Neuron (in vitro differentiated cells): ENCODE measurements around the gene ZDHHC5.
"Not testable (repeated sequence)": the region's sequence is repeated elsewhere in the genome, so short reads cannot be mapped to it uniquely, and the experiment has no call there.

Source experiments
- H2AFZ ChIP-seq: one replicate; pipeline ENCODE4 v1.6.1; 2013; ENCODE audit warnings: low read depth, mild to moderate bottlenecking, inconsistent platforms, low read length, moderate library complexity
- H3K27me3 ChIP-seq: one replicate; pipeline ENCODE4 v1.6.1; 2013; ENCODE audit warnings: low read length; ENCODE audit not compliant: insufficient read depth
- H3K36me3 ChIP-seq: one replicate; pipeline ENCODE4 v1.6.1; 2013; ENCODE audit warnings: low read length; ENCODE audit not compliant: insufficient read depth
- H3K4me1 ChIP-seq: one replicate; pipeline ENCODE4 v1.6.1; 2013; ENCODE audit warnings: low read length; ENCODE audit not compliant: insufficient read depth
- H3K4me3 ChIP-seq: 2 replicates; pipeline ENCODE4 v1.5.1; 2013; ENCODE audit warnings: mild to moderate bottlenecking, low read length, moderate library complexity
- H3K9me3 ChIP-seq: one replicate; pipeline ENCODE4 v1.6.1; 2013; ENCODE audit warnings: low read length

The ZDHHC5 gene

DNA sequence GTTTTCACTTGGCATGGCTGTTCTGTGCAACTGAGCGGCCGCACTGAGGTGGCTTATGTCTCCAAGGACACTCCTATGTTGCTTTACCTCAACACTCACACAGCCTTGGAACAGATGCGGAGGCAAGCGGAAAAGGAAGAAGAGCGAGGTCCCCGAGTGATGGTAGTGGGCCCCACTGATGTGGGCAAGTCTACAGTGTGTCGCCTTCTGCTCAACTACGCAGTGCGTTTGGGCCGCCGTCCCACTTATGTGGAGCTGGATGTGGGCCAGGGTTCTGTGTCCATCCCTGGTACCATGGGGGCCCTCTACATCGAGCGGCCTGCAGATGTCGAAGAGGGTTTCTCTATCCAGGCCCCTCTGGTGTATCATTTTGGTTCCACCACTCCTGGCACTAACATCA, 8.2 kb upstream of the ZDHHC5 start:
- H3K4me3 ChIP-seq: no peak overlapping the region
- H3K36me3 ChIP-seq: peaks cover 29% of the 10 kb centered on the region
- H3K9me3 ChIP-seq: no peaks in the 10 kb centered on the region
- no peaks in the 10 kb centered on the region for H3K27me3 ChIP-seq
- no peak overlapping the region for H2AFZ ChIP-seq
- H3K4me1 ChIP-seq: peaks cover 8% of the 10 kb centered on the region

DNA sequence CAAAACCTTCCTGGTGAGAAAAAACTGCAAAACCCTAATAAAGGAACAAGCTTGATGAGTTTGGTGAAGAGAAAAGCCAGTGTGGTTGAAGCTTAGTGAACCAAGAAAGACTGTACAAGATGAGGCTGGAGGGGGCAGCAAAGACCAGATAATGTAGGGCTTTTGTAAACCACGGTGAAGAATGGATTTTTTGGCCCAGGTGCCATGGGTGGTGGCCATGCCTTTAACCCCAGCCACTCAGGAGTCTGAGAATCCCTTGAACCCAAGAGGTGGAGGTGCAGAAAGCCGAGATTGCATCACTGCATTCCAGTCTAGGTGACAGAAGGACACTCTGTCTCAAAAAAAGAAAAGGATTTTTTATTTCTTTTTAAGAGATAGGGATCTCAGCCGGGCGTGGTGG, 5.0 kb upstream of the ZDHHC5 start:
- peaks cover 11% of the 10 kb centered on the region for H3K4me1 ChIP-seq
- H3K27me3 ChIP-seq: no peaks in the 10 kb centered on the region
- no peak overlapping the region for H2AFZ ChIP-seq
- H3K36me3 ChIP-seq: peaks cover 29% of the 10 kb centered on the region
- no peaks in the 10 kb centered on the region for H3K9me3 ChIP-seq
- H3K4me3 ChIP-seq: no peak overlapping the region

- no peaks in the 10 kb centered on the region for H3K9me3 ChIP-seq
- no peak overlapping the region for H2AFZ ChIP-seq
- peaks cover 29% of the 10 kb centered on the region for H3K36me3 ChIP-seq
- no peaks in the 10 kb centered on the region for H3K27me3 ChIP-seq
- no peak overlapping the region for H3K4me3 ChIP-seq
- H3K4me1 ChIP-seq: peaks cover 12% of the 10 kb centered on the region
These were observed 3.9 kb upstream of the ZDHHC5 start for GRCh38 chr11:57663975-57664374.

DNA sequence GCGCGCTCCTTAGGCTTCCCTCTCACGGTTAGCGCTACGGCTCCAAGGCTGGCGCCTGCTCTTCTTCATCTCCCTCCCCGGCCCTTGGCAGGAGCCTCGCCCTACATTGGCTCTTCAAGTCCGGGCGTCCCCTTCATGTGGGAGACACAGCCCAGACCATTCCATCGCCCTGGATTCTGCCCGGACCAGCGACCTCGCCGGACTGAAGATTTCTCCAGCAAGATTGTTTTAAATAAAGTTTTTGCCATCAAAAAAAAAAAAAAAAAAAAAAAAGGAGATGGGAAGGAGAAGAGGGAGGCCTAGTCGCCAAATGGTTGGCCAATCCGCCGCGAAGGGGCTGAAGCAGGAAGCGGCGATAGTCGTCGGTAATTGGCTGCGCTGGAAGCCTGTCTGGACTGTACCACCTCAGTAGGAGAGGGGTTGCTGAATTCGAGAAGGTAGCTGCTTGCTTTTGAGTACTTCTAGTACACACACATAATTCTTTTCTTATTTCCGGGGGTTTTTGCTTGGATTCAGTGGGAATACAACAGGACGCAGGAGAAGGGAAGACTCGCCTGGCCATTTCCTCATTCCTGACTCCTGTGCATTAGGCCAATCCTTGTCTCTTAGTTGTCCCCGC, 688 bp upstream of the ZDHHC5 start:
- Histone ChIP-seq H3K4me3 (peak overlapping the region; percentile 66), H2AFZ (peak overlapping the region; percentile 85), H3K27me3 (no peaks in the 10 kb centered on the region), H3K9me3 (no peaks in the 10 kb centered on the region), H3K4me1 (peaks cover 19% of the 10 kb centered on the region), H3K36me3 (peaks cover 12% of the 10 kb centered on the region)

GRCh38 chr11:57668434-57668782, 494 bp downstream of the ZDHHC5 start:
- Histone ChIP-seq H3K4me1 (peaks cover 19% of the 10 kb centered on the region), H3K27me3 (no peaks in the 10 kb centered on the region), H3K36me3 (peaks cover 20% of the 10 kb centered on the region)

GRCh38 chr11:57674251-57674650, 6.3 kb downstream of the ZDHHC5 start:
- Histone ChIP-seq H3K36me3 (peaks cover 56% of the 10 kb centered on the region), H2AFZ (no peak overlapping the region), H3K27me3 (no peaks in the 10 kb centered on the region), H3K4me1 (peaks cover 4% of the 10 kb centered on the region), H3K4me3 (no peak overlapping the region), H3K9me3 (no peaks in the 10 kb centered on the region)

More at GRCh38 chr11:57668434-57668782, 494 bp downstream of the ZDHHC5 start:
- Histone ChIP-seq H3K4me3 (peak overlapping the region; percentile 66), H3K9me3 (no peaks in the 10 kb centered on the region), H2AFZ (peak overlapping the region; percentile 15)

DNA sequence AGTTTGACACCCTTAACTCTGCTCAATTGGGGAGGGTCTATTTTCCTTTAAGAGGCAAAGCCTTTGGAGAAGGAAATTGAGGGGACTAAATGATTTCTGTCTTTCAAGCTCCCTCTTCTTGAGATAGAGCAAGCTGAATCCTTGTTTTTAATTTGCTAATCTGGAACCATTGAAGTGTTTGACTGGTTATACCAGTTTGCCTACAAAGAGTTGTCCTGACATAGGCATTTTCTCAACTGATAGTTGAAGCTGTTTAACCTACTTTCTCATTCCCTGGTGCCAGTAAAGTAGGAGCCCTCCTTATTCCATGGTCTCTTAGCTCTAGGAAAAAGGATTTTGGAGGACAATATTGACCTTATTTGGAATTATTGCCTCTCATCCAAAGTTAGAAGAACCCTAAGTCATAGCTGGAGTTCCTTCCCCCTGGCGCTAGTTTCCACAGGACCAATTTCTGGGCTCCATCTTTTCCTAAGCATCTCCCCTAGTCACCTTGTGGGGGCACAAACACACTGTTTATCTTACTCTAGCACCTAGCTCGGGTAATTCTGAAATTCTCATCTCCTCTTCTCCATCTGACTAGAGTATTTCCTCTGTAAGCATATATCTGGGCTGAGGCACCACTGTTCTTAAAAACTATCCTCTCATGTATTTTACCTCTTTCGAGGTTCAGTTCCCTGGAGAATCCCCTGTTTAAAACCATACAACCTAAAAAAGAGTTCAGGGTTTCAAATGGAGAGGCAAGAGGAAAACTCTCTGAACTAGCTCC, 7.4 kb downstream of the ZDHHC5 start:
- Histone ChIP-seq H3K4me3 (no peak overlapping the region), H3K27me3 (no peaks in the 10 kb centered on the region), H3K4me1 (no peaks in the 10 kb centered on the region), H3K36me3 (peaks cover 64% of the 10 kb centered on the region), H2AFZ (no peak overlapping the region), H3K9me3 (no peaks in the 10 kb centered on the region)

- Histone ChIP-seq H3K36me3 (peaks cover 59% of the 10 kb centered on the region), H3K4me1 (no peaks in the 10 kb centered on the region), H3K27me3 (no peaks in the 10 kb centered on the region), H2AFZ (no peak overlapping the region), H3K4me3 (no peak overlapping the region), H3K9me3 (no peaks in the 10 kb centered on the region)
These were observed 11.5 kb downstream of the ZDHHC5 start for GRCh38 chr11:57679396-57679795.

DNA sequence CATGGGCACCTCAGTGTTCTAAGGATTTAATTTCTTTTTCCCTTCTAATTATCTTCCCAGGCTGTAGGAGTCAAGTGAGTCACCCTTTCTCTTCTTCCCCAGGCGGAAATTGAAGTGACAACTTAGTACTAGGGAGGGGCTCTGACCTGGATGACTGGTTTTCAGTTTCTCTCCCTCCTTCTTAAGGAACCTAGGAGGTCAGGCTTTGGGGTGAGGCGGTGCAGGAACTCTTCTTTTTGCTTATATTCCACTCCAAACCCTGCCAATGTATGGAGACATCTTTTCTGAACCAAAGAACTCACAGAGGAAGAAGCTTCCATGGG, 12.6 kb downstream of the ZDHHC5 start:
- H3K36me3 ChIP-seq: peaks cover 61% of the 10 kb centered on the region
- no peaks in the 10 kb centered on the region for H3K27me3 ChIP-seq
- H3K9me3 ChIP-seq: no peaks in the 10 kb centered on the region
- H3K4me3 ChIP-seq: no peak overlapping the region
- H2AFZ ChIP-seq: no peak overlapping the region
- no peaks in the 10 kb centered on the region for H3K4me1 ChIP-seq

GRCh38 chr11:57681168-57681567, 13.3 kb downstream of the ZDHHC5 start:
- H2AFZ ChIP-seq: no peak overlapping the region
- H3K9me3 ChIP-seq: no peaks in the 10 kb centered on the region
- peaks cover 60% of the 10 kb centered on the region for H3K36me3 ChIP-seq

DNA sequence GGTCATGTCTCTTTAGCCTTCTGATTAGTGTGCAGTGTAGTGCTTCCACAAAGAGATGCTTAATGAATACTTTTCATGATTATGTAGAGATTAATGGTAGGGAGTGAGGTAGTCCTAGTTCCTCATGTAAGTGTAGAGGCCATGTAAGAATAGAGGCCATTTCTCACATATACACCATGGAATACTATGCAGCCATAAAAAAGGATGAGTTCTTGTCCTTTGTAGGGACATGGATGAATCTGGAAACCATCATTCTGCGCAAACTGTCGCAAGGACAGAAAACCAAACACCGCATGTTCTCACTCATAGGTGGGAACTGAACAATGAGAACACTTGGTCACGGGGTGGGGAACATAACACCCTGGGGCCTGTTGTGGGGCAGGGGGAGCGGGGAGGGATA, 22.6 kb downstream of the ZDHHC5 start:
- not testable (repeated sequence) for H3K4me3 ChIP-seq, H3K9me3 ChIP-seq, H3K4me1 ChIP-seq, H3K27me3 ChIP-seq, H2AFZ ChIP-seq
- H3K36me3 ChIP-seq: peaks cover 75% of the 10 kb centered on the region

More at GRCh38 chr11:57681168-57681567, 13.3 kb downstream of the ZDHHC5 start:
- Histone ChIP-seq H3K4me3 (no peak overlapping the region), H3K27me3 (no peaks in the 10 kb centered on the region), H3K4me1 (no peaks in the 10 kb centered on the region)

GRCh38 chr11:57698843-57699365, 31.0 kb downstream of the ZDHHC5 start:
- H2AFZ ChIP-seq: no peak overlapping the region
- no peaks in the 10 kb centered on the region for H3K27me3 ChIP-seq
- H3K9me3 ChIP-seq: no peaks in the 10 kb centered on the region
- no peaks in the 10 kb centered on the region for H3K4me1 ChIP-seq
- H3K4me3 ChIP-seq: no peak overlapping the region
- peaks cover 83% of the 10 kb centered on the region for H3K36me3 ChIP-seq

GRCh38 chr11:57699813-57700212, 31.9 kb downstream of the ZDHHC5 start:
- Histone ChIP-seq H3K36me3 (peaks cover 84% of the 10 kb centered on the region), H3K4me1 (no peaks in the 10 kb centered on the region), H3K27me3 (no peaks in the 10 kb centered on the region), H2AFZ (no peak overlapping the region), H3K4me3 (no peak overlapping the region), H3K9me3 (no peaks in the 10 kb centered on the region)
